HG02938 (cell line): ENCODE measurements around the gene PRDM10.
"Not testable (repeated sequence)": the region's sequence is repeated elsewhere in the genome, so short reads cannot be mapped to it uniquely, and the experiment has no call there.

Experiments
- ATAC-seq: cut with Tn5 transposase; IDR thresholded peaks from one replicate; pipeline ENCODE4 v1.9.1; 2021; ENCODE audit warnings: mild to moderate bottlenecking, moderate library complexity; ENCODE audit not compliant: unreplicated experiment

The PRDM10 gene

GRCh38 chr11:129979046-129979605 is 23.5 kb downstream of the PRDM10 start:
- ATAC-seq, result no peak

- ATAC-seq, result no peak
These were observed 24.2 kb downstream of the PRDM10 start for GRCh38 chr11:129978447-129978846.

GRCh38 chr11:129976328-129976727 is 26.3 kb downstream of the PRDM10 start:
- ATAC-seq, result no peak

- no peak for ATAC-seq
These were observed 27.1 kb downstream of the PRDM10 start for GRCh38 chr11:129975543-129975942.

- ATAC-seq, result no peak
These were observed 28.0 kb downstream of the PRDM10 start for GRCh38 chr11:129974672-129975071.

- no peak for ATAC-seq
These were observed 28.4 kb downstream of the PRDM10 start for GRCh38 chr11:129974237-129974636.

GRCh38 chr11:129973809-129974208 is 28.8 kb downstream of the PRDM10 start:
- no peak for ATAC-seq

- peak; percentile 71 for ATAC-seq
These were observed 29.6 kb downstream of the PRDM10 start for GRCh38 chr11:129973068-129973467.

- no peak for ATAC-seq
These were observed 30.0 kb downstream of the PRDM10 start for GRCh38 chr11:129972611-129973010.

GRCh38 chr11:129971856-129972255 is 30.8 kb downstream of the PRDM10 start:
- ATAC-seq, result not testable (repeated sequence)

GRCh38 chr11:129969920-129970319 is 32.7 kb downstream of the PRDM10 start:
- ATAC-seq, result no peak

- ATAC-seq, result no peak
These were observed 33.8 kb downstream of the PRDM10 start for GRCh38 chr11:129968591-129969419.

GRCh38 chr11:129967996-129968395 is 34.6 kb downstream of the PRDM10 start:
- no peak for ATAC-seq

GRCh38 chr11:129965248-129965647 is 37.4 kb downstream of the PRDM10 start:
- no peak for ATAC-seq

GRCh38 chr11:129960216-129961214 is 42.1 kb downstream of the PRDM10 start:
- ATAC-seq, result peak; percentile 91

GRCh38 chr11:129959687-129960086 is 42.9 kb downstream of the PRDM10 start:
- ATAC-seq, result no peak

GRCh38 chr11:129955282-129955681 is 47.4 kb downstream of the PRDM10 start:
- ATAC-seq, result no peak

- ATAC-seq, result not testable (repeated sequence)
These were observed 47.9 kb downstream of the PRDM10 start for GRCh38 chr11:129954703-129955102.

GRCh38 chr11:129951866-129952262 is 50.8 kb downstream of the PRDM10 start:
- no peak for ATAC-seq

GRCh38 chr11:129951201-129951865 is 51.3 kb downstream of the PRDM10 start:
- ATAC-seq, result no peak
